ENCODE data around the gene FMO5. TPM values are rescaled to one million over a fixed set of nuclear protein-coding genes. Genes with fewer than 3 reads are reported as not detected.

FMO5 gene
- total RNA-seq, 1 donor from 2014 or later: 1.0 TPM

GRCh38 chr1:147214325-147214724 lies 10.8 kb downstream of the FMO5 start:
- TF ChIP-seq CTCF (conservative IDR thresholded peaks at IDR 0.05; ENCODE audit: low read depth, low read length): no peak
- DNase-seq (ENCODE audit: low read depth): no peak
- H3K4me3 ChIP-seq (ENCODE audit: low read depth, low read length): no peak overlapping the region

GRCh38 chr1:147213271-147213670 lies 11.9 kb downstream of the FMO5 start:
- H3K4me3 ChIP-seq (ENCODE audit: low read depth, low read length): no peak overlapping the region
- DNase-seq (ENCODE audit: low read depth): no peak
- no peak for TF ChIP-seq CTCF (conservative IDR thresholded peaks at IDR 0.05; ENCODE audit: low read depth, low read length)

DNA sequence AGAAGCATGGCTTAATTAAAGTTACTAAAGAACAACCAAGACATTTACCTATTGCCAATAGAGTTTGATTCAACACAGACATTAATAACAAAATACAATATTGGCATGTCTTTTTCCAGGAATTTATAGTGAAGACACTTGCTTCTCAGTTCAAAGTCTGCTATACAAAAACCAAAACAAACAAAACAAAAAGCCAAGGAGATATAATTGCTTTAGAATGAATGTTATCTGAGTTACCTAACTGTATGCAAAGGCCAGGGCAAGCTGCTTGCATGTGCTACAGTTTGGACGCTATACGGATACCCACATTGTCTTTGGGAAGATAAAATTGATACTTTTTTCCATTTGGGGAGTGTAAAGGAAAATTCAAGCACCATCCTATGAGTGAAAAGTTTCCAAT lies 13.6 kb downstream of the FMO5 start:
- no peak overlapping the region for H3K4me3 ChIP-seq (ENCODE audit: low read depth, low read length)
- no peak for TF ChIP-seq CTCF (conservative IDR thresholded peaks at IDR 0.05; ENCODE audit: low read depth, low read length)
- no peak for DNase-seq (ENCODE audit: low read depth)

DNA sequence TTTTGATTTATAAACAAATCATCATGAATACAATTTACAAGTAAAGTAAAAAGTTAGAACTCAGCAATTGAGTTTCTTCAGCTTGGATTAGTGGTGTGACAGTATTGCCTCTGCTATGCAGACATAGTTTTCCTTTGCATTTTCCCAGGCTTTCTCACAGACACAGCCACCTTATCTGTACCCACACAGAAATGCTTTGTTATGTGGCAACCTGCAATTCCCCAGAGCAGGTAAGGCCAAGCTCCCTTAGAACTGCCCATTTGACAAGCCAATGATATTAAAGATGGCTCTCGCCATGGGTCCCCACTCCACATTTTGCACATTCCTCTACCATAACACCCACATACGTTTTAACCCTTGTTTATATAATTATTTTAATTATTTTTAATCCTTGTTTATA lies 14.2 kb downstream of the FMO5 start:
- DNase-seq (ENCODE audit: low read depth): no peak
- no peak for TF ChIP-seq CTCF (conservative IDR thresholded peaks at IDR 0.05; ENCODE audit: low read depth, low read length)
- no peak overlapping the region for H3K4me3 ChIP-seq (ENCODE audit: low read depth, low read length)

DNA sequence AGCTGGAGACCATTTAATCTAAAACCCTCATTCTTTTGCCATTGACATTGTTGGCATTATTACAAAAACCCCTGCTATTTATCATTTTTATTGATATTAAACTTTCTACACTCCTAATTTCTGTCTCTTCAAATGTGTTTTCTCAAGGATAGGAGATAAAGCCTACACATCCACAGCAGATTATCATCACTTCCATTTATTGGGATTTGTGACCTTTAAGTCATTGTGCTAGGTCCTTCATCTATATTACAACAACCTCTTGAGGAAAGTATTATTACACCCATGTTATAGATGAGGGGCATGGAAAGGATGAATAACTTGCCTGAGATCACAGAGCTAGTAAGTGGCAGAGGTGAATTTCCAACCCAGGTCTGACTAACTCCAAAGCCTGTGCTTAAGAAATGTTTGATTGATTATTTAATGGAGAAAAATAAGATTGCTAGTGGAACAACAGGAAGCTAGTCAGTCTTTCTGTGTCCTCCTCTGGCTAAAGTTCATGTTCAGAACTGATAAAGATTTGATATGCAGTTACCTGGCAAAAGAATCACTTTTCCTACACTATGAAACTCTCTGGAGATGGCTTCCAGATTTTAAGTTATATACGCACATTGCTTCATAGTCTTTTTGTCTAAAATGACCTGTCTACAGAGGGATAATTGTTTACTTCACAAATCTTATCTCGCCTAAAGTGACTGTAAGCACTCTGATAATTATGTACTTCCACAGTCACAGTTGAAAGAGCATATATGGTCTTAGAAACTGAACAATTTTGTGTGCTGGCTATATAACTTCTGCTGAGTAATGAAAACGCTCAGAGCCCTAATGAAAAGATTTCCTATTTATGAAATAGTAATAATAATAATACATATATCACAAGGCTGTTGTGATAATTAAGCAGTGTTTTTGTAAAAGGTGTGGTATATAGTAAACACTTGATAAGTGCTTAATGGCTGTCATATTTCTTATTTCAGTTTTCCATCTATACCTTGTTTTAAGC lies 15.0 kb downstream of the FMO5 start:
- no peak for TF ChIP-seq CTCF (conservative IDR thresholded peaks at IDR 0.05; ENCODE audit: low read depth, low read length)
- H3K4me3 ChIP-seq (ENCODE audit: low read depth, low read length): no peak overlapping the region
- DNase-seq (ENCODE audit: low read depth): no peak

DNA sequence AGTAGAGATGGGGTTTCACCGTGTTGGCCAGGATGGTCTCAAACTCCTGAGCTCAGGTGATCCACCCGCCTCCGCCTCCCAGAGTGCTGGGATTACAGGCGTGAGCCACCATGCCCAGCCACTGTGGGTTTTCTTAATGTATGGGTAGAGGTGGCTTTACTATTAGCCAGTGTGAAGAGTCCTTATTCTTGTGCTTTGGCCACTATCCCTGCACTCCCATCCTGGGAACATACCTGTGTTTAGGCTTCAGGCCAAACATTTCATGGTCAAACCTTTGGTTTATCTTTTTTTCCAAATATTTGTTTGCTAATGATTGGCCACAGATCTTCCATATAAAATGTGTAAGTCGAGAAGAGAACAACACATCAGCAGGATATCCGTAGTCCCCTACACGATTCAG lies 16.5 kb downstream of the FMO5 start:
- H3K4me3 ChIP-seq (ENCODE audit: low read depth, low read length): no peak overlapping the region
- DNase-seq (ENCODE audit: low read depth): no peak
- no peak for TF ChIP-seq CTCF (conservative IDR thresholded peaks at IDR 0.05; ENCODE audit: low read depth, low read length)

DNA sequence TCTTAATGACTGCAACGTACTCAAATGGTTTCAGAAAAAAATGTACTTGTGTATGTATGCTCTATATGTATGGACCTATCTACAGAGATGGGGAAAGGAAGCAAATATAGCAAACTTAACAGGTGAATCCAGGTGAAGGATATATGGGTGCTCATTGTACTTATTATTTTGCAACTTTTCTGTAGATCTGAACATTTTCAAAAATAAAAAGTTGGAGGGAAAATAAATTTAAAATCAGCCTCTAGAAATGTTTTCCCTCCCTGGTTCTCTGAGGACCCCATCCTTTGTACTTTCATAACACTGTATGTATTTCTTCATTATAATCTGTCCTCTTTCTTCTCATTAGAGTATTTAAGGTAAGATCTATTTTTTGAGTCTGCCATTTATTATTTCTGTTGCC lies 17.9 kb downstream of the FMO5 start:
- no peak for DNase-seq (ENCODE audit: low read depth)
- TF ChIP-seq CTCF (conservative IDR thresholded peaks at IDR 0.05; ENCODE audit: low read depth, low read length): no peak

More for the DNA sequence above, 17.9 kb downstream of the FMO5 start:
- H3K4me3 ChIP-seq (ENCODE audit: low read depth, low read length): no peak overlapping the region
